ENCODE results near the gene ZNF93. TPM values are rescaled to one million over a fixed set of nuclear protein-coding genes. Genes with fewer than 3 reads are reported as not detected.
A peak's percentile ranks its signal among the peaks of the same experiment; 100 is the strongest.

ZNF93 gene
- total and polyA plus RNA-seq, 2 of the 13 experiments (the other 11 are each of a cell fraction or from before 2014, with no cell fraction given): 0.49 to 0.66 TPM

DNA sequence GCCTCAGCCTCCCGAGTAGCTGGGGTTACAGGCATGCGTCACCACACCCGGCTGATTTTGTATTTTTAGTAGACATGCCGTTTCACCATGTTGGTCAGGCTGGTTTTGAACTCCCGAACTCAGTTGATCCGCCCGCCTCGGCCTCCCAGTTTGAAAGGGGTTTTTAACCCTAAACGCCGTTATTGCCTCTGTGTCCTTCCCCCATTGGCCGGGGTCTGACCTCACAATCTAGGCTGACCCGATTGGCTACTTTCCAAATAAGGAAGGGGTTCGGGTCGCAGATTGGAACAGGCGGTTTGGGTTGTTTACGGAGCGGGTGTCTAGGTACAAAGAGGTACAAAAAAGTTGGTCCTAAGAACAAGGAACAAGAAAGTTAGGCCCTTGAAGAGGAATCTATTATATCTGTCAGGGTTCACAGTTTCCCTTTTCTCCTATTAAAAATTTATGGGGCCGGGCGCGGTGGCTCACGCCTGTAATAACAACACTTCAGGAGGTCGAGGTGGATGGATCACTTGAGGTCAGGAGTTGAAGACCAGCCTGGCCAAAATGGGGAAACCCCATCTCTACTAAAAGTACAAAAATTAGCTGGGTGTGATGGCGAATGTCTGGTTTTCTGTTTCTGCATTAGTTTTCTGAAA, 34.0 kb upstream of the ZNF93 start (continued):
- TF ChIP-seq, protein P1, sequence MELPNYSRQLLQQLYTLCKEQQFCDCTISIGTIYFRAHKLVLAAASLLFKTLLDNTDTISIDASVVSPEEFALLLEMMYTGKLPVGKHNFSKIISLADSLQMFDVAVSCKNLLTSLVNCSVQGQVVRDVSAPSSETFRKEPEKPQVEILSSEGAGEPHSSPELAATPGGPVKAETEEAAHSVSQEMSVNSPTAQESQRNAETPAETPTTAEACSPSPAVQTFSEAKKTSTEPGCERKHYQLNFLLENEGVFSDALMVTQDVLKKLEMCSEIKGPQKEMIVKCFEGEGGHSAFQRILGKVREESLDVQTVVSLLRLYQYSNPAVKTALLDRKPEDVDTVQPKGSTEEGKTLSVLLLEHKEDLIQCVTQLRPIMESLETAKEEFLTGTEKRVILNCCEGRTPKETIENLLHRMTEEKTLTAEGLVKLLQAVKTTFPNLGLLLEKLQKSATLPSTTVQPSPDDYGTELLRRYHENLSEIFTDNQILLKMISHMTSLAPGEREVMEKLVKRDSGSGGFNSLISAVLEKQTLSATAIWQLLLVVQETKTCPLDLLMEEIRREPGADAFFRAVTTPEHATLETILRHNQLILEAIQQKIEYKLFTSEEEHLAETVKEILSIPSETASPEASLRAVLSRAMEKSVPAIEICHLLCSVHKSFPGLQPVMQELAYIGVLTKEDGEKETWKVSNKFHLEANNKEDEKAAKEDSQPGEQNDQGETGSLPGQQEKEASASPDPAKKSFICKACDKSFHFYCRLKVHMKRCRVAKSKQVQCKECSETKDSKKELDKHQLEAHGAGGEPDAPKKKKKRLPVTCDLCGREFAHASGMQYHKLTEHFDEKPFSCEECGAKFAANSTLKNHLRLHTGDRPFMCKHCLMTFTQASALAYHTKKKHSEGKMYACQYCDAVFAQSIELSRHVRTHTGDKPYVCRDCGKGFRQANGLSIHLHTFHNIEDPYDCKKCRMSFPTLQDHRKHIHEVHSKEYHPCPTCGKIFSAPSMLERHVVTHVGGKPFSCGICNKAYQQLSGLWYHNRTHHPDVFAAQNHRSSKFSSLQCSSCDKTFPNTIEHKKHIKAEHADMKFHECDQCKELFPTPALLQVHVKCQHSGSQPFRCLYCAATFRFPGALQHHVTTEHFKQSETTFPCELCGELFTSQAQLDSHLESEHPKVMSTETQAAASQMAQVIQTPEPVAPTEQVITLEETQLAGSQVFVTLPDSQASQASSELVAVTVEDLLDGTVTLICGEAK (IDR thresholded peaks at IDR 0.05): no peak
- TF ChIP-seq, protein P1 (CRISPR knock-in tag; IDR thresholded peaks at IDR 0.05): no peak
- TF ChIP-seq PPARG (CRISPR knock-in tag; conservative IDR thresholded peaks at IDR 0.05): 0 out of 2 replicates have a peak, but pooled peaks have one; percentile 10
- TF ChIP-seq CBX5 (CRISPR knock-in tag; IDR thresholded peaks at IDR 0.05; ENCODE audit: borderline replicate concordance): no peak
- TF ChIP-seq, protein P2, sequence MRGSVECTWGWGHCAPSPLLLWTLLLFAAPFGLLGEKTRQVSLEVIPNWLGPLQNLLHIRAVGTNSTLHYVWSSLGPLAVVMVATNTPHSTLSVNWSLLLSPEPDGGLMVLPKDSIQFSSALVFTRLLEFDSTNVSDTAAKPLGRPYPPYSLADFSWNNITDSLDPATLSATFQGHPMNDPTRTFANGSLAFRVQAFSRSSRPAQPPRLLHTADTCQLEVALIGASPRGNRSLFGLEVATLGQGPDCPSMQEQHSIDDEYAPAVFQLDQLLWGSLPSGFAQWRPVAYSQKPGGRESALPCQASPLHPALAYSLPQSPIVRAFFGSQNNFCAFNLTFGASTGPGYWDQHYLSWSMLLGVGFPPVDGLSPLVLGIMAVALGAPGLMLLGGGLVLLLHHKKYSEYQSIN (CRISPR knock-in tag; IDR thresholded peaks at IDR 0.05; ENCODE audit: borderline replicate concordance): no peak
- no peak for TF ChIP-seq ZBTB7A (CRISPR knock-in tag; IDR thresholded peaks at IDR 0.05)
- TF ChIP-seq, protein P3, sequence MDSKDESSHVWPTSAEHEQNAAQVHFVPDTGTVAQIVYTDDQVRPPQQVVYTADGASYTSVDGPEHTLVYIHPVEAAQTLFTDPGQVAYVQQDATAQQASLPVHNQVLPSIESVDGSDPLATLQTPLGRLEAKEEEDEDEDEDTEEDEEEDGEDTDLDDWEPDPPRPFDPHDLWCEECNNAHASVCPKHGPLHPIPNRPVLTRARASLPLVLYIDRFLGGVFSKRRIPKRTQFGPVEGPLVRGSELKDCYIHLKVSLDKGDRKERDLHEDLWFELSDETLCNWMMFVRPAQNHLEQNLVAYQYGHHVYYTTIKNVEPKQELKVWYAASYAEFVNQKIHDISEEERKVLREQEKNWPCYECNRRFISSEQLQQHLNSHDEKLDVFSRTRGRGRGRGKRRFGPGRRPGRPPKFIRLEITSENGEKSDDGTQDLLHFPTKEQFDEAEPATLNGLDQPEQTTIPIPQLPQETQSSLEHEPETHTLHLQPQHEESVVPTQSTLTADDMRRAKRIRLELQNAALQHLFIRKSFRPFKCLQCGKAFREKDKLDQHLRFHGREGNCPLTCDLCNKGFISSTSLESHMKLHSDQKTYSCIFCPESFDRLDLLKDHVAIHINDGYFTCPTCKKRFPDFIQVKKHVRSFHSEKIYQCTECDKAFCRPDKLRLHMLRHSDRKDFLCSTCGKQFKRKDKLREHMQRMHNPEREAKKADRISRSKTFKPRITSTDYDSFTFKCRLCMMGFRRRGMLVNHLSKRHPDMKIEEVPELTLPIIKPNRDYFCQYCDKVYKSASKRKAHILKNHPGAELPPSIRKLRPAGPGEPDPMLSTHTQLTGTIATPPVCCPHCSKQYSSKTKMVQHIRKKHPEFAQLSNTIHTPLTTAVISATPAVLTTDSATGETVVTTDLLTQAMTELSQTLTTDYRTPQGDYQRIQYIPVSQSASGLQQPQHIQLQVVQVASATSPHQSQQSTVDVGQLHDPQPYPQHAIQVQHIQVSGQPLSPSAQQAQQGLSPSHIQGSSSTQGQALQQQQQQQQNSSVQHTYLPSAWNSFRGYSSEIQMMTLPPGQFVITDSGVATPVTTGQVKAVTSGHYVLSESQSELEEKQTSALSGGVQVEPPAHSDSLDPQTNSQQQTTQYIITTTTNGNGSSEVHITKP (CRISPR knock-in tag; IDR thresholded peaks at IDR 0.05; ENCODE audit: low read depth): no peak
- TF ChIP-seq NBN (conservative IDR thresholded peaks at IDR 0.05): no peak
- no peak for TF ChIP-seq BRD4 (CRISPR knock-in tag; IDR thresholded peaks at IDR 0.05)
- TF ChIP-seq ZNF510 (CRISPR knock-in tag; IDR thresholded peaks at IDR 0.05; ENCODE audit: low read depth): no peak
- TF ChIP-seq, protein P4, sequence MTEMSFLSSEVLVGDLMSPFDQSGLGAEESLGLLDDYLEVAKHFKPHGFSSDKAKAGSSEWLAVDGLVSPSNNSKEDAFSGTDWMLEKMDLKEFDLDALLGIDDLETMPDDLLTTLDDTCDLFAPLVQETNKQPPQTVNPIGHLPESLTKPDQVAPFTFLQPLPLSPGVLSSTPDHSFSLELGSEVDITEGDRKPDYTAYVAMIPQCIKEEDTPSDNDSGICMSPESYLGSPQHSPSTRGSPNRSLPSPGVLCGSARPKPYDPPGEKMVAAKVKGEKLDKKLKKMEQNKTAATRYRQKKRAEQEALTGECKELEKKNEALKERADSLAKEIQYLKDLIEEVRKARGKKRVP (CRISPR knock-in tag; IDR thresholded peaks at IDR 0.05): no peak
- 0 out of 2 replicates have a peak, but pooled peaks have one; percentile 1 for TF ChIP-seq PHF20 (CRISPR knock-in tag; IDR thresholded peaks at IDR 0.05)
- TF ChIP-seq NCOA1 (CRISPR knock-in tag; IDR thresholded peaks at IDR 0.05): no peak
- peak; percentile 13; the same call in 1 of the 2 replicates for TF ChIP-seq KDM1A (CRISPR knock-in tag; IDR thresholded peaks at IDR 0.05)

Data from HepG2 (cell line).